ENCODE results near the gene CCDC175. TPM values are rescaled to one million over a fixed set of nuclear protein-coding genes. Genes with fewer than 3 reads are reported as not detected.

The CCDC175 gene
- total RNA-seq, 1 donor from 2014 or later = not detected

DNA sequence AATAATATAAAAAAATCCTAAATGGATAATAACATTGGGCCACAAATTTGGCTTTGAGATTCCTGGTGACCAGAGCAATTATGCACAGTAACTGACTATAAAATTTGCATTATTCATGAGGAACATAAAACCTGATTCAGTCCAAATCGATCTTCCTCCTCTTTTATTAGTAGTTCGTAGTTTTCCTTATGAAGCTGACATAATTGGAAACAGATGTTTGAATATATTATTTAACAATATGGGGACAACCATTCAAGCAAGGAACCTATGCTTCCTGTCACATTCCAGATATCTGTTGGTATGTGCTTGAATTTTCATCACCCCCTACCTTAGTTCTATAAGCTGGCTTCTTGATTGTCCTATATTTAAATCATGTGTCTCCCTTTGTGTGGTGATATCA, 34.9 kb downstream of the CCDC175 start:
- intact Hi-C loops (cut with micrococcal nuclease) = no loop called here

DNA sequence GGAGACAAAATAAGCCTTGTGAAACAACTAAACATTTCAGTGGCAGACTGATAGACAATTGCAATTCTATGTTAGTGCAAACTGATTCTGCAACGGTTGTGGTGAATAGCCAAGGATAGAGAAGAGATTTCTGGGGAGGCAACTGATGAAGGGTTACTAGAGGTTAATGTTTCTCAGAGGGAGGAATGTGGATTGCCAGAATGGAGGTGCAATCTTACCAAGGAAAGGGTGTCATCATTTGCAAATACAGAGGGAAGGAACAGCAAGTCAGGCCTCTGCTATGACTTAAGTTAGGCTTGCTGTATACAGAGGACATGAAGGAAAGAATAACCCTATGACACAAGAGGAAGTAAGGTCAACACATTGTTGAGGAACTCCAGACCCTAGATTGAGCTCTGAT, 35.8 kb downstream of the CCDC175 start:
- intact Hi-C loops (cut with micrococcal nuclease) = no loop called here

DNA sequence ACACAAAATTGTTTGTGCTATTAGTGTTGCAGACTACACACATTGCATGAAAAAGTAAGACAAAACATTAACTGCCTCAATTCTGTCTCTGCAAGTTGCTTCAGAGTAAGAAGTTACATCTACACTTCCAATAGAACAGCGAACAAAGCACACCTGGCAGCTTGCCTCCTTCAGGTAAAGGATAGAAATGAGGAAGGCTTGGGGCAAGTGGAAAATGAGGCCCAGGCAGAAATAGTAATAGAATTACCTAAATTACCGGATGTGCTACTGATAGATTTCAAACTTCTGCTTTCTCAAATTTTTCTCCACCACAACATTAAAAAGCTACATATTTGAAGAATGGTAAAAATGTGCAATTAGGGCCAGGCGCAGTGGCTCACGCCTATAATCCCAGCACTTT, 37.7 kb downstream of the CCDC175 start:
- intact Hi-C loops (cut with micrococcal nuclease) = no loop called here

DNA sequence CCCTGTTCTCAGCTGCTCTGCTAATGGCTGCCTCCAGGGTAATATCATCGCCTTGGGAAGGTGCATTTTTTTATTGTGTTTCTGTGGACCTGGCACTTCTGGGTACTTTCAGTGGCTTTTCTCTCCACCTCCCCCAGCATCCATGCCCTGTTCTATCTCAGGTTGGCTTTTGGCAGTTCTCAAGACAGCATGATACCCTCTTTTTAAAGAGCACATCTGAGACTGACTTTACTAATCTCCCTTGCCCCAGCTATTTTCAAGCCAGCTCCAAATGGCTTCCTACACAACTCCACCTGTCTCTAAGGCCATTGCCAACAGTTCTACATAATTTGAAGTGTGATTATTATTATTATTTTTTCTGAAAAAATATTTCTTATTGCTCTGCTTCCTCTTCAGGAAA, 39.1 kb downstream of the CCDC175 start:
- intact Hi-C loops (cut with micrococcal nuclease) = no loop called here

DNA sequence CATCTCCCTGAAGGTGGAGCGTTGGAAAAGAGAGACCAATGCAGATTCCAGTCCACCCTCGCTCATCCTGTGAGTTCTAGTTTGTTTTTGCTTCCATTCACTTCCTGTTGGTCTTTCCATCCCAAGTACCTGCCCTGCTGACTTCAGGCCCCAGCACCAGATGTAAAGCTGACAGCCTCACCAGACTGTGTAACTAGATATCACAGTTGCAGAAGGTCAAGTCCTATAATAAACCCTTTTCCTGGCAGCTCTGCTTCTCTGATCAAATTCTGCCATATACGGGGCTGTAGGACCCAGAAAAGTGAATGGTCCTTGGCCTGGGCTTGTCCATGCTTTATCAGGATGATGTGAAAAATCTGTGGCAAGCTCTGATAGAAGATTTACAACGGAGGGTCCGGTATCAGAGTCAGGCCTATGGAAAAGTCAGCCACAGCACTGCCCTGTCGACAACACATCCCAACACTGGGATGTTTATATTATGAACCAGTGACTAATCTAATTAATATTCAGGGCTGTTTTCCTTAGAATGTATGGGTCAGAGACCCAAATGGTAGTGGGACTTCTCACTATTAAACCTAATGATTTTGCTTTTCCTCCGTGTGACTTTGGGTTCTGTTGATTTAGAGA, 42.1 kb downstream of the CCDC175 start:
- intact Hi-C loops (cut with micrococcal nuclease) = no loop called here

DNA sequence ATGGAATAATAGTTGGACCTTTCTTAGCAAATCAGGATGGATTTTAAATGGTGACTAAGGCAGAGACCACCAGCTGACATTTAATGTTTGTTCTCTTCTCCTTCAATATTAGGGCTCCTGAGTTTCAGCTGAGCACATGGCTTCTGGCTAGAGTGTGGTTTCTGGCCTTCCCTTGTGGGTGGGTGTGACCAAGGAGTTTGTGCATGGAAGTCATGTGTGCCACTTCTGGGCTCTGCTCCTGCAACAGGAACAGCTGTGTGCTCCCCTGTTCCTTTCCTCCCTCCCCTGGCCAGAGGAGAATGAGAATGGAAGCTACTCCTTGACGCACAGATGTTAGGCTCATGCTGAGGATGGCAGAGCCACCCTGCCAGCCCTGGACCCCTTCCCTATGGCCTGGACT, 44.2 kb downstream of the CCDC175 start:
- intact Hi-C loops (cut with micrococcal nuclease) = no loop called here

DNA sequence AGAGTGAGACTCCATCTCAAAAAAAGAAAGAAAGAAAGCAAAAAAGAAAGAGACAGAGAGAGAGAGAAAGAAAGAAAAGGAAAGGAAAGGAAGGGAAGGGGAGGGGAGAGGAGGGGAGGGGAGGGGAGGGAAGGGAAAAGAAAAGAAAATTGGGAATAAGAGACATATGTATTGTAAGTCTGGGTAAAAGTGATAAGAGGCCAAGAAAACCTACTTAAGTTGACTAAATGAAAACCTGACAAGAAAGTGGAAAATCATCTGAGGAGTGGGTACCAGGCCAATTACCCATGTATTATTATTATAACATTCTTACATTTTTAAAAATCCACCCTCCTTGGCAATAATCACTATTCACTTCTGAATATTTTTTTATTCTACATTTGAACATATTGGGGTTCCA, 46.3 kb downstream of the CCDC175 start:
- intact Hi-C loops (cut with micrococcal nuclease) = no loop called here

DNA sequence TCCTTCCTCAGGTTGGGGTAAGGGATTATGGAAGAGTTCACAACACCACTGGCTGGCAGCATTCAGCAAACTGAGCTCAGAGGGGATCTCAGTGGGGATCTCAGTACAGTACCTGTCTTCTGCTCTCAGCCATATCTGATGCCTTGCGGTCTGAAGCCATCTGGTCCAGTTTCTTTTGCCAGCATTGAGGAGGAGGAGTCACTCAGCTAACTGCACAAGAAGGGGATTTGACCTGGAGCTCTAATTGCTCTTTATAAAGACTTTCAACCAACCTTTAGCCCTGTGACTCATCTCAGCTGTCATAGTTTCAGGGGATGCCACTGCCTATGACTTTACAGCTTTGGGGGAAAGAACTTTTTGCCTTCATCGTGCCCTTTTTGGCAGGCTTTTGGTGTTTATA, 47.4 kb downstream of the CCDC175 start:
- intact Hi-C loops (cut with micrococcal nuclease) = no loop called here

DNA sequence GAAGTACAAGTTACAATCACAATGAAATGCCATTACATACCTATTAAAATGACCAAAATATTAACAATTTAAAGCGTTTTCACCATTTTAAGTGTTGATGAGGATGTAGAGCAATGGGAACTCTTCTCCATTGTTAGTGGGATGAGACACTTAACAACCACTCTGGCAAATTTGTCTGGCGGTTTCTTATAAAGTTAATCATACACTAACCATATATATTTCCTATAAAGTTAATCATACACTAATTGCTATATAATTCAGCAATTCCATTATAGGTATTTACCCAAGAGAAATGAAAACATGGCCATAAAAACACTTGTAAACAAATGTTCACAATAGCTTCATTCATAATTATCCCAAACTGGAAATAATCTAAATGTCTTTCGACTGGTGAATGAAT, 56.4 kb downstream of the CCDC175 start:
- intact Hi-C loops (cut with micrococcal nuclease) = no loop called here

DNA sequence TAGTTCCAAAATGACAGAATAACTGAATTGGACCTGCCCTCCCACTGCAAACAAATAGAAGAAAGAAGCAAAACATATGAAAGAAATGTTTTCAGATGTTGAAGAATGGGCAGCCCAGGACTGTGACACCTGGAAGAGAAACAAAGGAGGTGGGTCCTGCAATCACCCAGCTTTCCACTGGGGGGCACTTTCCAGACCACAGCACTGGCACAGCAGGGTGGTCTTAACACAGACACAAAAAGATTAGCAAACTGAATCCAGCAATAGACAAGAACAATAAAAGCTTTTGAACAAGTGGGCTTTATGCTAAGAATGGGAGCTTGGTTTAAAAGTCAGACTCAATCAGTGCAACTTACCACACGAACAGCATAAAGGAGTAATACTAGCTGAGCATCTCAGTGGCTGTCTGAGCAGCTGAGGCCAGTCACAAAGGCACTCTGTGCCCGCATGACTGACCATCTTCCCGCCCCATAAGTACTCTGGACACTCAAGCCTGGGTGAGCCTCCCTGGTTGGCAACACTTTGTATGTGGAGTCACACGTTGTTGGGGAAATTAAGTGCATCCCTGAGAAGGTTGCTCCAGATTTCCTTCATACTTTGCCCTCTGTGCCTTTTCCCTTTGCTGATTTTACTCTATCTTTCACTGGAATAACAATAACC, 64.6 kb downstream of the CCDC175 start:
- intact Hi-C loops (cut with micrococcal nuclease) = loop anchor here (1.0 kb wide), 1 partner anchor 64 kb away; the partner anchor contains the start of gene CCDC175

DNA sequence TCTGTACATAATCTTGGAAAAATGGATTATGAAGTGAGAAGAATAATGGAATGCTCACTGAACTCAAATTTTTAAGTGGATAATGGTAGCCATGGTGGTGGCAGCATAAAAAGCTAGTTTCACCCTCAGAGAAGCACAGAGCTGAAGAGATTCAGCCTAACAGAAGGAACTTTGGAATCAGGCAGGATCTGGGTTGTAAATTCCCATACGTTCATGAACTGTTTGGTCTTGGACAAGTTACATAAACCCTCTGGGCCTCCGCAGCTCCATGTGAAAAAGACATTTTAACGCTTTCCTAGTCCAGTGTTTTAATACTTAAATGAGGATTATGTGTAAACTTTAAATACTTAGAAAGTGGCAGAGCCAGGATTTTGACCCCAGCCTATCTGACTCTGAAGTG, 65.6 kb downstream of the CCDC175 start:
- intact Hi-C loops (cut with micrococcal nuclease) = no loop called here

DNA sequence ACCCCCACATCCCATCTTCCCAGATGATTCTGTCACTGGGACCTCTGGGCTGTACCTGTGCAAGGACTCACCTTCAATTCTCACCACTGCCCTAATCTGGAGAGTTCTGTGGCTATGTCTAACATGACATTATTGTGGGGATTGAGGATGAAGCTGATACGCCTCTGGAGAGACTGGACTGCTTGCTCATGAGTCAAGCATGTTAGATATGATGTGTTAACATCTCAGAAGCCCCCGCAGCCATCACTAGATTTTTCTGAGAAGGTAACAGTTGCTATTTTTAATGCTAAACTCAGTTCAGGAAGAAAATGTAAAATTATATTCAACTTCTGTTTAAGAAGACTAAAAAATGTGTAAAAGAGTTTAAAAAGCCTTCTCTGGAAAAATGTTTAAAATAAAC, 66.6 kb downstream of the CCDC175 start:
- intact Hi-C loops (cut with micrococcal nuclease) = no loop called here

DNA sequence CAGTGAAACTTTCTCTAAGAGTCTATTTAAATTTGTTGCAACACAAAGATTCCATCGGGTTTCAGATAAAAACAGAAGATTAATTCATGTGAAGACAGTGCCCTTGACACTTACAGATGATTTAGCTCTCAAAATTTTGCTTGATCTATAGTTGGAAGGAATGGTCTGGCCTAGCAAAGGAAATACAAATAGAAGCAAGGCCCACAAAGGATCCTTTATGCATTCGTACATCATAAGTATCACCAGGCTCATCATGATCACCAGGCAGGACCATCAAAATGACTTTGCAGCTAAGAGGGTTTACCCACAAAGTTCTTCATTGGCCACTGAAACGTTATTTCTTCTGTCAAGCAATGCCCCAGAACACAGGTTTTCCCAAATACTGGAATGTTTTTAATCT, 67.5 kb downstream of the CCDC175 start:
- intact Hi-C loops (cut with micrococcal nuclease) = loop anchor here (10.0 kb wide), 1 partner anchor 676 kb away; no protein-coding TSS in a partner anchor

DNA sequence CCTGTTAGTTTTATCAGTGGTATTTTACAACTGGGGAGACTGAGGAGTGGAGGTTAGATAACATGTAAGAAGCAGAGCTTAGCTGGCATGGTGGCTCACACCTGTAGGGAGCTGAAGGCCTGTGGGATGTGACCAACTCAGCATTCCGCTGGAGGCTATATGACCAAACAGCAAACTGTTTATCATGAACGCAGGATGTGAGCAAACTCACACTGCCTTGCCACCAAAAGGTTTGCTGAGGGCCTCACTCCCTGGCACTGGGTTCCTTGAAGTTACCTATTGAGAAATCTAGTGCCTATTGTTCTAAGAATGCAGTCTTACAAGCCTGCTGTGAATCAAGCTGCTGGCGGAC, 68.9 kb downstream of the CCDC175 start:
- intact Hi-C loops (cut with micrococcal nuclease) = loop anchor here (2.0 to 10.0 kb wide), 2 partner anchors 69 to 677 kb away; partner anchors contain the start of gene CCDC175

DNA sequence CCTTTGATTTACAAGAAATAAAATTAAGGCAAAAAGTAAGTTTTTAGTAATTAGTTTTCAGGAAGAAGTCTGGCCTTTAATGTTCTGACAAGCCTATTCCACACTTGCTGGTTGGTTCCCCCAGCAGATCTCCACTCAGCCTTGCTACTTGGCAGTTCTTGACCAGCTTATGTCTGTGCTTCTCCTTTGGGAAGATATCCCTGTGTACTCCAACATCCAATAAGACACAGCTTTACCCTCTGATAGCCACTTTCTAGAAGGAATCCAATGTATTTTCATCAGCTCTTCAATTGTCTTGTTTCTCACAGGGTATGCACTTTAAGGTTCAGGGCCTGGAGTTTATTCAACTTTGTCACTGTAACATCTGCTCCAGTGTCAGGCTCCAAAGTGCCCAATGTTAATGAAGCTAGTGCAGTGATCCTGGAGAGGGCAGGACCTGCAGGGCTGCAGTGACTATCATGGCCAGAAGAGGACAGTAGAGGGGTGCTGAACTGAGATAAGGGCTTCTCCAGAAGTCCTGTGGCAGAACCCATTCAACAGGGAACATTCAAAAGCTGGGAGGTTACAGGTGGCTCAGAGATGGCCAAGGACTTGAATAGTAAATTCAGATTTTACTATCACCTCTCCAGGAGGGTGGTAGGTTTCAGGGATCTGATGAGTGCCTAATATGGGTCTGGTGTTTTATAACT, 69.4 kb downstream of the CCDC175 start:
- intact Hi-C loops (cut with micrococcal nuclease) = loop anchor here (2.0 to 10.0 kb wide), 2 partner anchors 70 to 678 kb away; partner anchors contain the start of gene CCDC175

DNA sequence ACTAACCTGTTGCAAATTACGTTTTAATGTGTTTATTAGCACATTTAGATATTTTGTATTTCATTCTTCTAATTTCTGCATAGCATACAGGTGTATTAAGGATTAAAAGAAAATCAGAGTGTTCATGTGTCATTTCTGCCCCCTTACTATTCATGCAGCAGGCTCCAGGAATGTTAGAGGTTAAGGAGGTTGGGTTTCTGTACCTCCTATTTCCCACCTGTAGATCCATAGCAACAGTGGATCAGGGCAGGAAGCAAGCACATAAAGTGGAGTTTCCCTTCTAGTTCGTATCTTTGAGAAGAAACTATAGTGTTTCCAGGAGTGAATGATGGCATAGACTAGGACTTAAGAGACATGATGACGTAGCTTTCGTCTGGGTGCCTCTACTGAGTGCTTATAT, 73.4 kb downstream of the CCDC175 start:
- intact Hi-C loops (cut with micrococcal nuclease) = loop anchor here (10.0 kb wide), 1 partner anchor 682 kb away; no protein-coding TSS in a partner anchor

DNA sequence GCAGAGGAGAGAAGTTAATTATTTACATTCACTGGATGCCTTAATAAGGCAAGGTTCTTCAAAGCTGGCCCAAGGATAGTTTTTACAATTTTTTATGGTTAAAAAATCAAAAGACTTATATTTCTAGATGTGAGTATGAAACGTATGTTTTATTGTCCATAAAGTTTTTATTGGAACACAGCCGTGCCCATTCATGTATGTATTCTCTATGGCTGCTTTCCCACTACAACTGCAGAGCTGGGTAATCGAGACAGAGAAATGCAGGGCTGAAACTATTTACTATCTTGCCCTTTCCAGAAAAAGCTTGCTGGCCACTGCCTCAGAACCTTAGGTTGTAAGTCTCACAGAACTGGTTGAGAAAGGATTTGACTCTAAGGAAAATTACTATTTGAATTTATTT, 75.9 kb downstream of the CCDC175 start:
- intact Hi-C loops (cut with micrococcal nuclease) = loop anchor here (10.0 kb wide), 1 partner anchor 684 kb away; no protein-coding TSS in a partner anchor

DNA sequence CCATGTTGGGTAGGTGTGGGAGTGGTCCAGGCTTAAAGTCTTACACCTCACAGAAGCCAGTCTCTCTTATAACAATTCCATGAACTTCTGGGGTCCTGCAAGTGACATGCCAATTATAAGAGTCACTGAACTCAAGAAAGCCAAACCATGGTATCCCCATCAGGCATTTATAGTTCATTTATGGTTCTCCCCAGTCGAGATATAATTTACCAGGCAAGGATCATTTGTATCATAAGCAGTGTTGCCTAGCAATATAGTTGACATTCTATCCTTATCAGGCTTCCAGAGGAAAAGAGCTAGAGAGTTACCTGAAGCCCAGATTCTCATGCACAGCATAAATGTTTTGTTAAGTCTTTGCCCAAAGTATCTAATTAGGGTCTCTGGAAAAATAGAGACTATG, 84.2 kb downstream of the CCDC175 start:
- intact Hi-C loops (cut with micrococcal nuclease) = no loop called here

DNA sequence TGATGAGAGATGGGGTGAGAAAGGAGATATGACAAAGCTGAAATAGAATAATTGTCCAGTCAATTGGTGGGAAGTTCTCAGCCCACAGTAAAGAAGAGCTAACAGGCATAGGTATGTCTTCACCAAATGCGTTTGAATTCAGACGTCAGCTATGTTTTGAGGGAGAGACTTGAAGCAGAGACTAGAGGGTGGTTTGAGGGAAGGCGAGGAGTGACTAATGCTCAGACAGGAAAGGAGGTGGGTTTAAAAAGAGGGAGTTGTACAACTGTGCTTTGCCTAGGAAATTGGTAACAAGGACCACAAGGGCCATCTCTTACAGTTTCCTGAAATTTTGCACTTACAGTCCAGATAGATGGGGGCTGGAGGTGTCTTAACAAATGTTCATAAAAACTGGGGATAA, 85.9 kb downstream of the CCDC175 start:
- intact Hi-C loops (cut with micrococcal nuclease) = no loop called here

DNA sequence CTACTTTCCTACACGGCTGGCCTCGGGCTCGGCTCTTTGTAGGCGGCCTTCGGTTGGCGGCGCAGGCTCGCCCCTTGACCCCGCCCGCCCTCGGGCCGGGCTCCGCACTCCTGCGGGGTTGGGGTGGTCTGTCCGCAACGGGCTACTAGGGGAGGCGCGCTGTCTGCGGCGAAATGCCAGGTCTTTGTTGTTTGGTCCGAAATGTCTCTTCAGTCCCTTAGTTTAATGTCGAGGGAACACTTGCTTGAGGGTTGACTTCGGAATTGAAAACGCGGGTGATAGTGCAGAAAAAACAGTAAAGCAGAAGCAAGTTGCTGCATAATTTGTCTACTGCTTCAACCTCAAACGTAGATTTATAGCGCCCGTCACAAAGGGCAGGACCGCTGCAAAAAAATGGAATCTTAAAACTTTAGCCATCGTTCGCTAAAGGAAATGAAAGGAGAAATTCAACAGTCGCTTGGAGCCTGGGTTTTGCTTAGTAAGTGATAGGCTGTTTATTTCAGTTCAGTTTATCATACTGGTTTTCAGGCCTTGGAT, 91.9 kb downstream of the CCDC175 start:
- intact Hi-C loops (cut with micrococcal nuclease) = loop anchor here (1.0 to 10.0 kb wide), 11 partner anchors 19 to 1800 kb away; partner anchors contain the start of genes ARID4A, CCDC175, DAAM1 and DACT1

DNA sequence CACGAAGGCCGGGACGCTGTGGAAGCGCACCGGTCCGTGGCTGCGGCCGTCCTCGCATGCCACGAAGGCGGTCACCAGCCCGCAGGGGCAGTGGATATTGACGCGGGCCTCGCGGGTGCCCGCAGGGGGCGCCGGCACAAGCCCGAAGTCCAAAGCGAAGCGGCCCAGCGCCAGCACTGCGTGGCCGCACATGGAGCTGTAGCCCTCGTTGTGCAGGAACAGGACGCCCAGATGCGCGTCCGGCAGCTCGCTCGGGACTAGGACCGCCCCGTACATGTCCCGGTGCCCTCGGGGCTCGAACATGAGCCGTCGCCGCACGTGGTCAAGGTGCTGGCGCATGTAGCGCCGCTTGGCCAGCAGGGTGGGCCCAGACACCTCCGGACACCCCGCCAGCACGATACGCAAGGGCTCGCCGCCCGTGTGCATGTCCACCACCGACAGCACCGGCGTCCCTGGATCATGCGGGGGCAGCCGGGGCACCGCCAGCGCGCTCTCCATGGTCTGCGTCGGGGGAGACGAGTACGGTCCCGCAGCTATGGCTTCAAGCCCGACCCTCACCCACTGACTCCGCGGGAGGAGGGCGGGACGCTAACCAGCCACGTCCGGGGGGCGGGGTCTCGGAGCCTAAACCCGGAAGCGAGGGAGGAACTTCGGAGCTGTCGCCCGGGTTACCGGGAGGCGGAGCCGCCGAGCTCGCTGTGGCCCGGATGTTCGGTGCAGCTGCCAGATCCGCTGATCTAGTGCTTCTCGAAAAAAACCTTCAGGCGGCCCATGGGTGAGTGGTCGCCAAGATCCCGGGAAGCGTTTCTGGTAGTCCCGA, 92.6 kb downstream of the CCDC175 start, which contains the start of the genes JKAMP and L3HYPDH:
Gene JKAMP, plus strand, starts transcription at position 699 of the 820 bp plus-strand sequence. Its CDS starts 73 bp downstream, at position 772.
Gene L3HYPDH, minus strand, starts transcription at position 590 of the 820 bp plus-strand sequence. Its CDS starts 92 bp downstream, at position 498.
- intact Hi-C loops (cut with micrococcal nuclease) = loop anchor here (1.0 to 10.0 kb wide), 11 partner anchors 19 to 1801 kb away; partner anchors contain the start of genes ARID4A, CCDC175, DAAM1 and DACT1

All from T-helper 2 cell treated with Interferon-gamma antibody and Interleukin-4, amounts not matched to agents 100 ng/mL and 5 ng/mL, for 36 hours (primary cell).